Fibroblast of lung (primary cell): ENCODE measurements around the gene ALDH5A1. TPM values are rescaled to one million over a fixed set of nuclear protein-coding genes. Genes with fewer than 3 reads are reported as not detected.

Experiments used
- DNase-seq, 2 donors: peaks; one replicate each; pipeline versions ENCODE4 v3.0.0 to v3.0.0-alpha.2; 2010; ENCODE audit warnings: low read depth in 2 of 2
- H2AFZ ChIP-seq: 2 replicates; pipeline ENCODE4 v1.5.1; 2012; ENCODE audit warnings: low read length, control low read depth, inconsistent platforms
- H3K27ac ChIP-seq: 2 replicates; pipeline ENCODE4 v1.5.1; 2011; ENCODE audit warnings: low read length, control low read depth; ENCODE audit not compliant: insufficient read depth
- H3K27me3 ChIP-seq: 2 replicates; pipeline ENCODE4 v1.5.1; 2011; ENCODE audit warnings: mild to moderate bottlenecking, low read length; ENCODE audit not compliant: control insufficient read depth, insufficient read depth
- H3K36me3 ChIP-seq: 2 replicates; pipeline ENCODE4 v1.5.1; 2011; ENCODE audit warnings: low read length; ENCODE audit not compliant: control insufficient read depth, insufficient read depth
- H3K4me1 ChIP-seq: 2 replicates; pipeline ENCODE4 v1.5.1; 2011; ENCODE audit warnings: low read length; ENCODE audit not compliant: control insufficient read depth, insufficient read depth; ENCODE audit errors: extremely low read depth
- H3K4me2 ChIP-seq: 2 replicates; pipeline ENCODE4 v1.5.1; 2011; ENCODE audit warnings: low read length, control low read depth; ENCODE audit not compliant: insufficient read depth; ENCODE audit errors: extremely low read depth
- H3K4me3 ChIP-seq, 4 experiments: fragments of 200-600 bp in 1 of 4; sonication (generic) in 1 of 4; replicated peaks in 1 of 4; 2 replicates each; pipeline ENCODE4 v1.5.1; 2011 to 2016; ENCODE audit warnings: low read length in 4 of 4, low read depth in 3 of 4, mild to moderate bottlenecking in 3 of 4, control low read depth in 2 of 4, inconsistent platforms in 1 of 4, mixed read lengths in 1 of 4; ENCODE audit not compliant: insufficient read depth in 1 of 4; ENCODE audit errors: control extremely low read depth in 1 of 4
- H3K79me2 ChIP-seq: 2 replicates; pipeline ENCODE4 v1.5.1; 2012; ENCODE audit warnings: mild to moderate bottlenecking, low read length, inconsistent platforms; ENCODE audit not compliant: control insufficient read depth, insufficient read depth
- H3K9ac ChIP-seq: 2 replicates; pipeline ENCODE4 v1.5.1; 2011; ENCODE audit warnings: mild to moderate bottlenecking, low read length, control low read depth; ENCODE audit not compliant: insufficient read depth
- H3K9me3 ChIP-seq: 2 replicates; pipeline ENCODE4 v1.5.1; 2012; ENCODE audit warnings: low read depth, low read length; ENCODE audit not compliant: control insufficient read depth, insufficient read depth
- H4K20me1 ChIP-seq: 2 replicates; pipeline ENCODE4 v1.5.1; 2011; ENCODE audit warnings: low read length; ENCODE audit not compliant: control insufficient read depth, insufficient read depth; ENCODE audit errors: extremely low read depth
- EZH2 ChIP-seq: IDR thresholded peaks from 2 replicates; pipeline ENCODE4 v1.5.1; 2012; ENCODE audit warnings: low read length, control low read depth, mild to moderate bottlenecking; ENCODE audit errors: missing control alignments
- polyA plus RNA-seq, 2 donors: library from polyadenylated mRNA; depleted of rRNA in 1 of 2; stranded (reverse) in 1 of 2; unstranded in 1 of 2; fragments of >200 nt; gene quantifications; 2 replicates each; pipeline ENCODE4 v1.2.1, GENCODE V29; 2011 to 2012; ENCODE audit warnings: missing spikeins in 1 of 2
- total RNA-seq: library from RNA; depleted of rRNA; stranded (reverse); fragments of >200 nt; gene quantifications from 2 replicates; pipeline ENCODE4 v1.2.1, GENCODE V29; 2014
- TF ChIP-seq, protein P1 (sequence below), 2 donors: IDR thresholded peaks in 1 of 2; conservative IDR thresholded peaks in 1 of 2; 1 replicate in 1 of 2; 2 replicates in 1 of 2; pipeline ENCODE4 v1.5.1; 2011 to 2012; ENCODE audit warnings: low read length in 2 of 2, control low read depth in 1 of 2, inconsistent platforms in 1 of 2, low read depth in 1 of 2, mild to moderate bottlenecking in 1 of 2

The ALDH5A1 gene
- total and polyA plus RNA-seq, 2 donors (not counting 1 experiment from before 2014, with no cell fraction given): 0.23 to 0.33 TPM

DNA sequence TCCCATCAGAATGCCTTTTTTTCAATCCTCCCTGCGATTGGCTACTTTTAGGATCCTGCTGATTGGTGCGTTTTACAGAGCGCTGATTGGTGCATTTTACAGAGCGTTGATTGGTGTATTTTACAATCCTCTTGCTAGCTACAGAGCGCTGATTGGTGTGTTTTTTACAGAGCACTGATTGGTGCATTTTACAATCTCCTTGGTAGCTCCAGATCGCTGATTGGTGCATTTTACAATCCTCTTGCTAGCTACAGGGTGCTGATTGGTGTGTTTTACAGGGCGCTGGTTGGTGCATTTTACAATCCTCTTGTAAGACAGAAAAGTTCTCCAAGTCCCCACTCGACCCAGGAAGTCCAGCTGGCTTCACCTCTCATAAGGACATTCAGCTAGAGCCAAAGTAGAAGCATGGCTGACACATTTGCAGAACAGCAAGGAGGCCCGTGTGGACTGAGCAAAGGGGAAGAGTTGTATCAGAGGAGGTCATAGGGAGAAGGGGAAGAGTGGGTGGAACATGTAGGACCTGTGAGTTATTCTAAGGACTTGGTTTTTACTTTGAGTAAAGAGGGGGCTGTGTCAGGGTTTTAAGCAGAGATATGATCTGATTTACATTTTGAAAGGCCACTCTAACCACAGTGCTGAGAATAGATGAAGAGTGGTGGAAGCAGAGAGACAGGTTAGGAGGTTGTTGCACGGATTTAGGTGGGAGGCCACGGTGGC is 2.6 kb downstream of the ALDH5A1 start:
- DNase-seq: no peak
- TF ChIP-seq, protein P1, sequence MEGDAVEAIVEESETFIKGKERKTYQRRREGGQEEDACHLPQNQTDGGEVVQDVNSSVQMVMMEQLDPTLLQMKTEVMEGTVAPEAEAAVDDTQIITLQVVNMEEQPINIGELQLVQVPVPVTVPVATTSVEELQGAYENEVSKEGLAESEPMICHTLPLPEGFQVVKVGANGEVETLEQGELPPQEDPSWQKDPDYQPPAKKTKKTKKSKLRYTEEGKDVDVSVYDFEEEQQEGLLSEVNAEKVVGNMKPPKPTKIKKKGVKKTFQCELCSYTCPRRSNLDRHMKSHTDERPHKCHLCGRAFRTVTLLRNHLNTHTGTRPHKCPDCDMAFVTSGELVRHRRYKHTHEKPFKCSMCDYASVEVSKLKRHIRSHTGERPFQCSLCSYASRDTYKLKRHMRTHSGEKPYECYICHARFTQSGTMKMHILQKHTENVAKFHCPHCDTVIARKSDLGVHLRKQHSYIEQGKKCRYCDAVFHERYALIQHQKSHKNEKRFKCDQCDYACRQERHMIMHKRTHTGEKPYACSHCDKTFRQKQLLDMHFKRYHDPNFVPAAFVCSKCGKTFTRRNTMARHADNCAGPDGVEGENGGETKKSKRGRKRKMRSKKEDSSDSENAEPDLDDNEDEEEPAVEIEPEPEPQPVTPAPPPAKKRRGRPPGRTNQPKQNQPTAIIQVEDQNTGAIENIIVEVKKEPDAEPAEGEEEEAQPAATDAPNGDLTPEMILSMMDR (conservative IDR thresholded peaks at IDR 0.05 in 1 of 2, IDR thresholded peaks at IDR 0.05 in 1 of 2; ENCODE audit: low read depth in 1 of 2, low read length in 2 of 2): no peak
- no peak for TF ChIP-seq EZH2
- H3K36me3 ChIP-seq: no peaks in the 10 kb centered on the region

GRCh38 chr6:24500683-24501082 is 5.9 kb downstream of the ALDH5A1 start:
- H3K27ac ChIP-seq: no peak overlapping the region
- no peak overlapping the region for H2AFZ ChIP-seq
- H3K36me3 ChIP-seq: no peaks in the 10 kb centered on the region
- H3K4me2 ChIP-seq: no peak overlapping the region
- H3K79me2 ChIP-seq: no peaks in the 10 kb centered on the region
- TF ChIP-seq, protein P1 (conservative IDR thresholded peaks at IDR 0.05 in 1 of 2, IDR thresholded peaks at IDR 0.05 in 1 of 2; ENCODE audit: low read depth in 1 of 2, low read length in 2 of 2): no peak
- no peak for TF ChIP-seq EZH2
- H4K20me1 ChIP-seq: no peaks in the 10 kb centered on the region
- H3K4me1 ChIP-seq: no peaks in the 10 kb centered on the region
- no peaks in the 10 kb centered on the region for H3K27me3 ChIP-seq
- no peak overlapping the region for H3K9ac ChIP-seq
- H3K9me3 ChIP-seq: no peaks in the 10 kb centered on the region
- H3K4me3 ChIP-seq: no peak overlapping the region
- DNase-seq: no peak

More for the DNA sequence above, 2.6 kb downstream of the ALDH5A1 start:
- Histone ChIP-seq H3K9me3 (no peaks in the 10 kb centered on the region), H3K27me3 (peaks cover 3% of the 10 kb centered on the region), H3K9ac (no peak overlapping the region), H3K4me3 (no peak overlapping the region), H2AFZ (no peak overlapping the region), H4K20me1 (no peaks in the 10 kb centered on the region), H3K4me1 (no peaks in the 10 kb centered on the region), H3K79me2 (no peaks in the 10 kb centered on the region), H3K4me2 (no peak overlapping the region), H3K27ac (no peak overlapping the region)

- Histone ChIP-seq H3K9ac (no peak overlapping the region), H3K79me2 (no peaks in the 10 kb centered on the region), H3K9me3 (no peaks in the 10 kb centered on the region), H3K27ac (no peak overlapping the region), H3K4me2 (no peak overlapping the region), H3K4me3 (no peak overlapping the region), H3K27me3 (no peaks in the 10 kb centered on the region), H3K4me1 (no peaks in the 10 kb centered on the region), H2AFZ (no peak overlapping the region), H4K20me1 (no peaks in the 10 kb centered on the region), H3K36me3 (no peaks in the 10 kb centered on the region)
- TF ChIP-seq, protein P1 (conservative IDR thresholded peaks at IDR 0.05 in 1 of 2, IDR thresholded peaks at IDR 0.05 in 1 of 2; ENCODE audit: low read depth in 1 of 2, low read length in 2 of 2): no peak
- no peak for TF ChIP-seq EZH2
- DNase-seq: peak in 1 of 2 donors; percentile 4
These were observed 6.6 kb downstream of the ALDH5A1 start for GRCh38 chr6:24501374-24501773.
